IMR-90 (cell line): ENCODE results near the gene SPAAR. TPM values are rescaled to one million over a fixed set of nuclear protein-coding genes. Genes with fewer than 3 reads are reported as not detected.

Source experiments
- ATAC-seq: fragments of 200-7000 bp; cut with Tn5 transposase; 2 replicates; pipeline ENCODE4 v1.9.1; 2020; ENCODE audit warnings: low read depth, mild to moderate bottlenecking, moderate library complexity
- BruUV-seq: library from RNA; stranded (reverse); fragments of 400-500 nt; replicated peaks from 2 replicates; lab custom pipeline; 2021; lab: Mats Ljungman, UMichigan
- CTCF ChIA-PET: fragments of 300-600 bp; formaldehyde crosslinking; extraction: SDS; loops from one replicate; lab custom pipeline; 2021; ENCODE audit warnings: antibody characterized with exemption; lab: Yijun Ruan, JAX
- POLR2A ChIA-PET: fragments of 300-600 bp; sonication (Branson Sonifier 250); formaldehyde crosslinking; loops from one replicate; lab custom pipeline; 2022; ENCODE audit warnings: antibody characterized with exemption; ENCODE audit not compliant: unreplicated experiment; lab: Charles Lee
- DNase-seq: peaks from one replicate; pipeline ENCODE4 v3.0.0; 2013
- H2AFZ ChIP-seq: replicated peaks from 2 replicates; pipeline ENCODE3; 2013; ENCODE audit warnings: low read length, mild to moderate bottlenecking; ENCODE audit not compliant: poor library complexity
- H2AK5ac ChIP-seq: 2 replicates; pipeline ENCODE4 v1.6.1; 2013; ENCODE audit warnings: low read depth, low read length, inconsistent platforms
- H2AK9ac ChIP-seq: replicated peaks from 2 replicates; pipeline ENCODE3; 2013; ENCODE audit warnings: mild to moderate bottlenecking, low read depth, low read length, moderate library complexity; ENCODE audit not compliant: poor library complexity
- H2BK120ac ChIP-seq: 2 replicates; pipeline ENCODE4 v1.6.1; 2013; ENCODE audit warnings: low read depth, low read length, inconsistent platforms
- H2BK15ac ChIP-seq: 3 replicates; pipeline ENCODE4 v1.6.1; 2013; ENCODE audit warnings: low read depth, low read length, inconsistent platforms
- H2BK20ac ChIP-seq: 2 replicates; pipeline ENCODE4 v1.6.1; 2013; ENCODE audit warnings: low read depth, mild to moderate bottlenecking, inconsistent platforms, low read length, moderate library complexity
- H2BK5ac ChIP-seq: 2 replicates; pipeline ENCODE4 v1.6.1; 2013; ENCODE audit warnings: mild to moderate bottlenecking, low read depth, low read length, inconsistent platforms; ENCODE audit not compliant: poor library complexity, severe bottlenecking
- H3K14ac ChIP-seq: replicated peaks from 2 replicates; pipeline ENCODE4 v1.6.1; 2013; ENCODE audit warnings: low read depth, low read length, inconsistent platforms
- H3K18ac ChIP-seq: 2 replicates; pipeline ENCODE4 v1.6.1; 2013; ENCODE audit warnings: low read depth, low read length, control low read depth
- H3K23ac ChIP-seq: 2 replicates; pipeline ENCODE4 v1.6.1; 2013; ENCODE audit warnings: low read depth, low read length, inconsistent platforms
- H3K27ac ChIP-seq: 2 replicates; pipeline ENCODE4 v1.5.1; 2013; ENCODE audit warnings: mild to moderate bottlenecking, control low read depth, low read length; ENCODE audit not compliant: insufficient read depth
- H3K27me3 ChIP-seq: 2 replicates; pipeline ENCODE4 v1.6.1; 2013; ENCODE audit warnings: low read length; ENCODE audit not compliant: control insufficient read depth, insufficient read depth
- H3K36me3 ChIP-seq: 2 replicates; pipeline ENCODE4 v1.6.1; 2013; ENCODE audit warnings: low read length, mixed read lengths; ENCODE audit not compliant: control insufficient read depth, insufficient read depth
- H3K4ac ChIP-seq: 2 replicates; pipeline ENCODE4 v1.6.1; 2013; ENCODE audit warnings: low read depth, low read length, inconsistent platforms
- H3K4me1 ChIP-seq: 2 replicates; pipeline ENCODE4 v1.6.1; 2013; ENCODE audit warnings: low read length, mixed read lengths; ENCODE audit not compliant: control insufficient read depth, insufficient read depth
- H3K4me2 ChIP-seq: 2 replicates; pipeline ENCODE4 v1.6.1; 2013; ENCODE audit warnings: low read depth, mild to moderate bottlenecking, control low read depth, low read length, moderate library complexity
- H3K4me3 ChIP-seq: 2 replicates; pipeline ENCODE4 v1.5.1; 2013; ENCODE audit warnings: low read depth, mild to moderate bottlenecking, control low read depth, low read length, moderate library complexity; ENCODE audit not compliant: insufficient read depth
- H3K56ac ChIP-seq: 2 replicates; pipeline ENCODE4 v1.6.1; 2013; ENCODE audit warnings: low read length, inconsistent platforms; ENCODE audit not compliant: insufficient read depth; ENCODE audit errors: extremely low read depth
- H3K79me1 ChIP-seq, 2 experiments: 2 replicates each; pipeline ENCODE4 v1.6.1; 2013; ENCODE audit warnings: low read length in 2 of 2, inconsistent platforms in 1 of 2, low read depth in 1 of 2
- H3K9ac ChIP-seq: 2 replicates; pipeline ENCODE4 v1.6.1; 2013; ENCODE audit warnings: low read depth, low read length, control low read depth
- H3K9me1 ChIP-seq: 2 replicates; pipeline ENCODE4 v1.6.1; 2013; ENCODE audit warnings: low read length, inconsistent platforms; ENCODE audit not compliant: insufficient read depth
- H3K9me3 ChIP-seq: 2 replicates; pipeline ENCODE4 v1.6.1; 2013; ENCODE audit warnings: low read length; ENCODE audit not compliant: control insufficient read depth, insufficient read depth
- H4K20me1 ChIP-seq: 2 replicates; pipeline ENCODE4 v1.6.1; 2013; ENCODE audit warnings: low read length, inconsistent platforms; ENCODE audit not compliant: insufficient read depth
- H4K5ac ChIP-seq: 2 replicates; pipeline ENCODE4 v1.6.1; 2013; ENCODE audit warnings: mild to moderate bottlenecking, low read depth, low read length, control low read depth
- H4K8ac ChIP-seq, 2 experiments: 2 replicates each; pipeline ENCODE4 v1.6.1; 2013; ENCODE audit warnings: low read depth in 2 of 2, low read length in 2 of 2, control low read depth in 1 of 2, inconsistent platforms in 1 of 2
- H4K91ac ChIP-seq: 2 replicates; pipeline ENCODE4 v1.6.1; 2013; ENCODE audit warnings: low read depth, low read length, inconsistent platforms; ENCODE audit not compliant: insufficient read depth
- BHLHE40 ChIP-seq: fragments of 150-350 bp; IDR thresholded peaks from 2 replicates; pipeline ENCODE4 v1.6.1; 2016; ENCODE audit warnings: mild to moderate bottlenecking, low read depth, low read length
- CEBPB ChIP-seq: IDR thresholded peaks from 2 replicates; pipeline ENCODE4 v1.6.1; 2012; ENCODE audit warnings: low read depth, low read length, improper control_type of control experiment
- CHD1 ChIP-seq: IDR thresholded peaks from 2 replicates; pipeline ENCODE4 v1.6.1; 2012; ENCODE audit warnings: low read depth, low read length, improper control_type of control experiment
- FOS ChIP-seq: fragments of 150-350 bp; IDR thresholded peaks from 2 replicates; pipeline ENCODE4 v1.6.1; 2016; ENCODE audit warnings: low read depth, low read length
- MAFK ChIP-seq: IDR thresholded peaks from 2 replicates; pipeline ENCODE4 v1.6.1; 2012; ENCODE audit warnings: low read depth, low read length, improper control_type of control experiment
- MAZ ChIP-seq: IDR thresholded peaks from 2 replicates; pipeline ENCODE4 v1.6.1; 2012; ENCODE audit warnings: low read depth, mild to moderate bottlenecking, low read length, improper control_type of control experiment, moderate library complexity, borderline replicate concordance
- NFE2L2 ChIP-seq: fragments of 150-350 bp; IDR thresholded peaks from 2 replicates; pipeline ENCODE4 v1.6.1; 2016; ENCODE audit warnings: low read depth, mild to moderate bottlenecking, low read length
- POLR2A ChIP-seq: IDR thresholded peaks from 2 replicates; pipeline ENCODE4 v1.6.1; 2012; ENCODE audit warnings: mild to moderate bottlenecking, low read depth, low read length
- RAD21 ChIP-seq: IDR thresholded peaks from 2 replicates; pipeline ENCODE4 v1.6.1; 2012; ENCODE audit warnings: low read length, improper control_type of control experiment
- RCOR1 ChIP-seq: IDR thresholded peaks from 2 replicates; pipeline ENCODE4 v1.6.1; 2012; ENCODE audit warnings: mild to moderate bottlenecking, low read length, improper control_type of control experiment; ENCODE audit not compliant: insufficient replicate concordance
- RFX5 ChIP-seq: IDR thresholded peaks from 2 replicates; pipeline ENCODE4 v1.8.0; 2012; ENCODE audit warnings: low read depth, mild to moderate bottlenecking, low read length, moderate library complexity
- SMC3 ChIP-seq: fragments of 150-350 bp; IDR thresholded peaks from 2 replicates; pipeline ENCODE4 v1.6.1; 2016; ENCODE audit warnings: low read depth, mild to moderate bottlenecking, antibody characterized with exemption, low read length, moderate library complexity
- WGBS, 2 experiments: methylation state at CpG; one replicate each; pipeline versions ENCODE4 v1.1.5 to v1.1.7; 2013; ENCODE audit warnings: missing lambda C conversion rate in 2 of 2; ENCODE audit not compliant: insufficient read length in 1 of 2; ENCODE audit errors: extremely low coverage in 2 of 2; 5-methylcytosine and 5-hydroxymethylcytosine counted together
- dilution Hi-C: fragments of 300-500 bp; cut with HindIII; formaldehyde crosslinking; loops from one replicate; pipeline ENCODE4 v1.14.3; 2018; ENCODE audit warnings: low sequenced_read_pairs; ENCODE audit not compliant: unreplicated experiment
- in situ Hi-C: fragments of 300-500 bp; cut with MboI; formaldehyde crosslinking; loops from 3 replicates; pipeline ENCODE4 v1.14.3; 2019; ENCODE audit warnings: low sequenced_read_pairs, inconsistent platforms, mixed read lengths
- intact Hi-C: fragments of 100-400 bp; cut with micrococcal nuclease; formaldehyde crosslinking; loops from 2 replicates; pipeline ENCODE4 v1.10.0; 2022
- polyA plus RNA-seq, 3 experiments: library from polyadenylated mRNA; depleted of rRNA; stranded (reverse); fragments of >200 nt; gene quantifications; 2 replicates each; pipeline ENCODE4 v1.2.3, GENCODE V29; 2012; ENCODE audit warnings: low replicate concordance in 1 of 3
- total RNA-seq: library from RNA; depleted of rRNA; stranded (reverse); fragments of >200 nt; gene quantifications from 2 replicates; pipeline ENCODE4 v1.2.3, GENCODE V29; 2012
- TF ChIP-seq, protein P1 (sequence below): conservative IDR thresholded peaks from 2 replicates; pipeline ENCODE4 v1.5.1; 2012; ENCODE audit warnings: mild to moderate bottlenecking, low read depth, low read length, improper control_type of control experiment

SPAAR gene
- total and polyA plus RNA-seq, 2 of the 4 experiments (the other 2 are of a cell fraction) = 0.18 to 0.32 TPM

GRCh38 chr9:35945341-35946018 is 36.2 kb downstream of the SPAAR start:
- H4K5ac ChIP-seq = peak overlapping the region; percentile 96
- peak overlapping the region; percentile 94 for H3K4ac ChIP-seq
- peak overlapping the region; percentile 87 for H2BK120ac ChIP-seq
- ChIA-PET POLR2A (interaction anchor here (1.0 kb wide), 1 partner anchor 42 kb away, joined by 4 read pairs; no protein-coding TSS in a partner anchor), CTCF (interaction anchor here (0.6 to 2.7 kb wide), 14 partner anchors 10 to 157 kb away, joined by 3 to 21 read pairs (median 4); partner anchors contain the start of genes HRCT1 and SPAG8)
- no TSS peak for BruUV-seq
- DNase-seq (peak; percentile 85), ATAC-seq (peak; percentile 90)
- peak overlapping the region; percentile 74 for H2BK20ac ChIP-seq
- WGBS, 2 experiments = no CpG with 5 or more reads among the region's 10 CpGs
- no peak overlapping the region; the same call in 1 of the 2 replicates for H3K4me3 ChIP-seq
- peak overlapping the region; percentile 80 for H3K18ac ChIP-seq
- intact Hi-C loops = loop anchor here (1.0 kb wide), 3 partner anchors 42 to 155 kb away; no protein-coding TSS in a partner anchor
- 0 out of 2 replicates have a peak overlapping the region, but pooled peaks have one; percentile 17 for H3K23ac ChIP-seq
- no peaks in the 10 kb centered on the region for H3K9me3 ChIP-seq
- H3K4me2 ChIP-seq = peak overlapping the region; percentile 31; the same call in 1 of the 2 replicates
- dilution Hi-C loops = no loop called here
- peak overlapping the region; percentile 30; the same call in 1 of the 2 replicates for H3K56ac ChIP-seq
- no peaks in the 10 kb centered on the region; a peak in 1 of 4 replicates for H3K79me1 ChIP-seq
- H2AK5ac ChIP-seq = peak overlapping the region; percentile 96
- H3K36me3 ChIP-seq = no peaks in the 10 kb centered on the region
- H4K8ac ChIP-seq = peak overlapping the region; percentile 96 to 99
- TF ChIP-seq NFE2L2 (no peak), RCOR1 (no peak), BHLHE40 (peak; percentile 28; the same call in 1 of the 2 replicates), MAFK (no peak), POLR2A (no peak), RAD21 (peak; percentile 84), SMC3 (peak; percentile 92), RFX5 (no peak), MAZ (no peak), CEBPB (no peak), CHD1 (no peak), FOS (no peak)
- TF ChIP-seq, protein P1, sequence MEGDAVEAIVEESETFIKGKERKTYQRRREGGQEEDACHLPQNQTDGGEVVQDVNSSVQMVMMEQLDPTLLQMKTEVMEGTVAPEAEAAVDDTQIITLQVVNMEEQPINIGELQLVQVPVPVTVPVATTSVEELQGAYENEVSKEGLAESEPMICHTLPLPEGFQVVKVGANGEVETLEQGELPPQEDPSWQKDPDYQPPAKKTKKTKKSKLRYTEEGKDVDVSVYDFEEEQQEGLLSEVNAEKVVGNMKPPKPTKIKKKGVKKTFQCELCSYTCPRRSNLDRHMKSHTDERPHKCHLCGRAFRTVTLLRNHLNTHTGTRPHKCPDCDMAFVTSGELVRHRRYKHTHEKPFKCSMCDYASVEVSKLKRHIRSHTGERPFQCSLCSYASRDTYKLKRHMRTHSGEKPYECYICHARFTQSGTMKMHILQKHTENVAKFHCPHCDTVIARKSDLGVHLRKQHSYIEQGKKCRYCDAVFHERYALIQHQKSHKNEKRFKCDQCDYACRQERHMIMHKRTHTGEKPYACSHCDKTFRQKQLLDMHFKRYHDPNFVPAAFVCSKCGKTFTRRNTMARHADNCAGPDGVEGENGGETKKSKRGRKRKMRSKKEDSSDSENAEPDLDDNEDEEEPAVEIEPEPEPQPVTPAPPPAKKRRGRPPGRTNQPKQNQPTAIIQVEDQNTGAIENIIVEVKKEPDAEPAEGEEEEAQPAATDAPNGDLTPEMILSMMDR = peak; percentile 90
- peak overlapping the region; percentile 64; the same call in 2 of the 3 replicates for H2BK15ac ChIP-seq
- peaks cover 9% of the 10 kb centered on the region for H3K4me1 ChIP-seq
- H2BK5ac ChIP-seq = peak overlapping the region; percentile 69
- peak overlapping the region; percentile 78 for H2AK9ac ChIP-seq
- in situ Hi-C loops = loop anchor here (5.0 to 10.0 kb wide), 2 partner anchors 43 to 61 kb away; no protein-coding TSS in a partner anchor
- H3K14ac ChIP-seq = peak overlapping the region; percentile 85
- peak overlapping the region; percentile 95 for H4K91ac ChIP-seq
- H3K27ac ChIP-seq = peak overlapping the region; percentile 39
- H2AFZ ChIP-seq = peak overlapping the region; percentile 80
- H3K9me1 ChIP-seq = peaks cover 12% of the 10 kb centered on the region
- H3K9ac ChIP-seq = no peak overlapping the region
- H4K20me1 ChIP-seq = no peaks in the 10 kb centered on the region
- no peaks in the 10 kb centered on the region for H3K27me3 ChIP-seq
